ENCODE data around the gene RNF121.

The RNF121 gene

GRCh38 chr11:72039856-72040401 is 111.1 kb downstream of the RNF121 start:
- peak; percentile 19 for DNase-seq

- peak; percentile 82 for DNase-seq
These were observed 111.9 kb downstream of the RNF121 start for GRCh38 chr11:72040491-72041363.

- peak; percentile 50 for DNase-seq
These were observed 112.7 kb downstream of the RNF121 start for GRCh38 chr11:72041364-72042063.

GRCh38 chr11:72042064-72042745 is 113.4 kb downstream of the RNF121 start:
- no peak for DNase-seq

- DNase-seq = no peak
These were observed 117.0 kb downstream of the RNF121 start for GRCh38 chr11:72045849-72046248.
